OCI-LY3 (cell line): Measurements from ENCODE around the gene LRTM2.

Source experiments
- H2AFZ ChIP-seq: fragments of 200-600, 300-600 bp; shearing (Covaris generic); 2 replicates; pipeline ENCODE4 v1.6.0; 2014; ENCODE audit warnings: antibody characterized with exemption, low read depth, low read length
- H3K27ac ChIP-seq: fragments of 200-600, 300-600 bp; sonication (generic); 2 replicates; pipeline ENCODE4 v1.5.1; 2014; ENCODE audit warnings: mild to moderate bottlenecking, low read length, moderate library complexity, mixed read lengths
- H3K27me3 ChIP-seq: fragments of 200-600, 300-600 bp; sonication (generic); 2 replicates; pipeline ENCODE4 v1.6.1; 2014; ENCODE audit warnings: low read depth, low read length, mixed read lengths
- H3K36me3 ChIP-seq: fragments of 200-600, 300-600 bp; sonication (generic); replicated peaks from 2 replicates; pipeline ENCODE3; 2014; ENCODE audit warnings: low read depth, low read length, mixed read lengths
- H3K4me1 ChIP-seq: fragments of 300-600, 200-600 bp; sonication (generic); 2 replicates; pipeline ENCODE4 v1.6.1; 2014; ENCODE audit warnings: low read length, mixed read lengths
- H3K4me2 ChIP-seq: fragments of 200-600, 300-600 bp; sonication (generic); 2 replicates; pipeline ENCODE4 v1.6.1; 2014; ENCODE audit warnings: low read length, mixed read lengths
- H3K4me3 ChIP-seq: fragments of 300-600, 200-600 bp; sonication (generic); 2 replicates; pipeline ENCODE4 v1.5.1; 2014; ENCODE audit warnings: antibody characterized with exemption, mild to moderate bottlenecking, low read length, moderate library complexity
- H3K79me2 ChIP-seq: fragments of 300-600, 200-600 bp; shearing (Covaris generic); 2 replicates; pipeline ENCODE4 v1.6.1; 2014; ENCODE audit warnings: mild to moderate bottlenecking, low read length, mixed read lengths
- H3K9ac ChIP-seq: fragments of 300-600, 200-600 bp; shearing (Covaris generic); 2 replicates; pipeline ENCODE4 v1.6.0; 2014; ENCODE audit warnings: mild to moderate bottlenecking, low read length, moderate library complexity
- H3K9me3 ChIP-seq: fragments of 200-600, 300-600 bp; shearing (Covaris generic); 2 replicates; pipeline ENCODE4 v1.6.1; 2014; ENCODE audit warnings: low read length, mixed read lengths; ENCODE audit not compliant: insufficient read depth
- H4K20me1 ChIP-seq: fragments of 200-600, 300-600 bp; sonication (generic); 2 replicates; pipeline ENCODE4 v1.6.1; 2016; ENCODE audit warnings: low read length, mixed read lengths; ENCODE audit not compliant: insufficient read depth
- EZH2phosphoT487 ChIP-seq: fragments of 200-600 bp; shearing (Covaris generic); IDR thresholded peaks from 2 replicates; pipeline ENCODE4 v1.6.1; 2018; ENCODE audit warnings: antibody characterized with exemption, mixed run types, low read depth
- TF ChIP-seq, protein P1 (sequence below): fragments of 200-600, 300-600 bp; sonication (generic); IDR thresholded peaks from 2 replicates; pipeline ENCODE4 v1.5.1; 2014; ENCODE audit warnings: antibody characterized with exemption, low read length, low read depth

Gene LRTM2

DNA sequence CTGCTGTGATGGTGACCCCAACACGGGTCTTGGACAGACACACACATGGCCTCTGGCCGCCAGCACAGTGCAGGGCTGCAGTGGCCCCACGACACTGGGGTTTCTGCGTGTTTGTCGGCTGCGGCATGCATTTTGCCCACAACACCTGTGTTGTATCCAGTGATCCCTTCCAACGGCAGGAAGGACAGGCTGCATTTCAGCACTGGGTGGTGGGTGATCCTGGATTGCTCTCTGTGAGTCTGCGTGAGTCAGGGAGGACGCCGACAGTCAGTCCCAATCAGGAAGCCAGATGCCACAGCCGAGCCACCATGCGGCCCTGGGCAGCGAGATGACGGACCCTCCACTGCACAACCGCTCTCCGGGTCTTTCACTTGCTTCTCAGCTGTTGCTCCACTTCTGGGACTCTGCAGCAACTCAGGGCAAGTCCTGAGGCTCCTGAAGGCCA is 20.6 kb downstream of the LRTM2 start:
- Histone ChIP-seq H3K4me3 (no peak overlapping the region), H3K9me3 (no peaks in the 10 kb centered on the region), H3K79me2 (no peaks in the 10 kb centered on the region), H3K36me3 (no peaks in the 10 kb centered on the region), H2AFZ (no peak overlapping the region), H3K27ac (no peak overlapping the region), H3K4me2 (no peak overlapping the region), H3K4me1 (no peaks in the 10 kb centered on the region), H4K20me1 (no peaks in the 10 kb centered on the region), H3K27me3 (peaks cover 18% of the 10 kb centered on the region), H3K9ac (no peak overlapping the region)
- TF ChIP-seq, protein P1, sequence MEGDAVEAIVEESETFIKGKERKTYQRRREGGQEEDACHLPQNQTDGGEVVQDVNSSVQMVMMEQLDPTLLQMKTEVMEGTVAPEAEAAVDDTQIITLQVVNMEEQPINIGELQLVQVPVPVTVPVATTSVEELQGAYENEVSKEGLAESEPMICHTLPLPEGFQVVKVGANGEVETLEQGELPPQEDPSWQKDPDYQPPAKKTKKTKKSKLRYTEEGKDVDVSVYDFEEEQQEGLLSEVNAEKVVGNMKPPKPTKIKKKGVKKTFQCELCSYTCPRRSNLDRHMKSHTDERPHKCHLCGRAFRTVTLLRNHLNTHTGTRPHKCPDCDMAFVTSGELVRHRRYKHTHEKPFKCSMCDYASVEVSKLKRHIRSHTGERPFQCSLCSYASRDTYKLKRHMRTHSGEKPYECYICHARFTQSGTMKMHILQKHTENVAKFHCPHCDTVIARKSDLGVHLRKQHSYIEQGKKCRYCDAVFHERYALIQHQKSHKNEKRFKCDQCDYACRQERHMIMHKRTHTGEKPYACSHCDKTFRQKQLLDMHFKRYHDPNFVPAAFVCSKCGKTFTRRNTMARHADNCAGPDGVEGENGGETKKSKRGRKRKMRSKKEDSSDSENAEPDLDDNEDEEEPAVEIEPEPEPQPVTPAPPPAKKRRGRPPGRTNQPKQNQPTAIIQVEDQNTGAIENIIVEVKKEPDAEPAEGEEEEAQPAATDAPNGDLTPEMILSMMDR = no peak
- no peak for TF ChIP-seq EZH2phosphoT487

- TF ChIP-seq EZH2phosphoT487 = no peak
- TF ChIP-seq, protein P1 = no peak
Observed at GRCh38 chr12:1841586-1842182, 21.3 kb downstream of the LRTM2 start.

DNA sequence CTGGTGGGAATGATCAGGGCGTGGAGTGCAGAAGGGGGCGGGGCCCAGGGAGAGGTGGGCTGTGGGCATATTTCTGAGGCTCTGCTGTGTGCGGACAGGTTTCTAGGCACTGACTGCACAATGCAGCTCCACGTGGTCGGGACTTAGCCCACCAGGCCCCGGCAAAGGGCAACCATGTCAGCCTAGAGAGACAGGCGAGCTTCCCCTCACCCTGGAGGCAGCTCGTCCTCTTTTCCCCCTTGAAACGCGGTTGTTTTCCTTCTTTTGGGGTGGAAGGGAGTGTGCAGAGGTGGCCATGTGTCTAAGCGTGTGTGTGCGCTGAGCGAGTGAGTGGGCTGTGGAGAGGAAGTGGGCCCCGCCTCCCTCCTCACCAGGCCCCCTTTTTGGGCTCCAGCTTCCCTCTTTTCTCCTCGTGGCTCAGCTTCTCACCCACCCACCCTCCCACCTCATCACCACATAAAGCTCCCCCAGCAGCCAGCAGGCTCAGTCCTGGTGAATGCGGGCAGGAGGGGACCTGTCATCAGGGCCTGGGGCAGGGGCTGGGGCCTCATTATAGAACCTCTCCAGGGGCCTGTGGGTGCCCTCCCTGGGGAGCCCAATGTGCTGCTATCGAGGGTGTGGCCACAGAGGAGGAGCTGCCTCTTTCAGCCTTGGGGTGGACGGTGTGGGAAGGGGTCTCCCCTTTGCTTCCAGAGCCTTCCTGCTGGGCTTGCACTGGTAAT is 22.0 kb downstream of the LRTM2 start:
- H3K79me2 ChIP-seq = no peaks in the 10 kb centered on the region
- H2AFZ ChIP-seq = no peak overlapping the region
- H3K4me2 ChIP-seq = no peak overlapping the region
- TF ChIP-seq EZH2phosphoT487 = no peak
- TF ChIP-seq, protein P1 = no peak
- H3K9ac ChIP-seq = no peak overlapping the region
- H4K20me1 ChIP-seq = no peaks in the 10 kb centered on the region
- H3K4me1 ChIP-seq = no peaks in the 10 kb centered on the region
- H3K4me3 ChIP-seq = no peak overlapping the region
- no peaks in the 10 kb centered on the region for H3K9me3 ChIP-seq
- peaks cover 18% of the 10 kb centered on the region for H3K27me3 ChIP-seq
- H3K36me3 ChIP-seq = no peaks in the 10 kb centered on the region
- H3K27ac ChIP-seq = no peak overlapping the region

More at GRCh38 chr12:1841586-1842182, 21.3 kb downstream of the LRTM2 start:
- H3K4me2 ChIP-seq = no peak overlapping the region
- no peak overlapping the region for H3K4me3 ChIP-seq
- H3K79me2 ChIP-seq = no peaks in the 10 kb centered on the region
- no peaks in the 10 kb centered on the region for H3K9me3 ChIP-seq
- no peaks in the 10 kb centered on the region for H3K36me3 ChIP-seq
- no peak overlapping the region for H3K9ac ChIP-seq
- peaks cover 18% of the 10 kb centered on the region for H3K27me3 ChIP-seq
- H3K27ac ChIP-seq = no peak overlapping the region
- no peaks in the 10 kb centered on the region for H3K4me1 ChIP-seq
- no peak overlapping the region for H2AFZ ChIP-seq
- H4K20me1 ChIP-seq = no peaks in the 10 kb centered on the region

GRCh38 chr12:1842905-1843640 is 22.7 kb downstream of the LRTM2 start:
- H3K79me2 ChIP-seq = no peaks in the 10 kb centered on the region
- H3K9me3 ChIP-seq = no peaks in the 10 kb centered on the region
- H3K27ac ChIP-seq = no peak overlapping the region
- no peaks in the 10 kb centered on the region for H4K20me1 ChIP-seq
- H3K27me3 ChIP-seq = peaks cover 18% of the 10 kb centered on the region
- H3K9ac ChIP-seq = no peak overlapping the region
- H3K4me1 ChIP-seq = no peaks in the 10 kb centered on the region
- H3K4me3 ChIP-seq = no peak overlapping the region
- TF ChIP-seq, protein P1 = no peak
- TF ChIP-seq EZH2phosphoT487 = no peak
- no peak overlapping the region for H2AFZ ChIP-seq
- no peaks in the 10 kb centered on the region for H3K36me3 ChIP-seq
- no peak overlapping the region for H3K4me2 ChIP-seq
